Measurements from ENCODE around the gene SCIN. TPM values are rescaled to one million over a fixed set of nuclear protein-coding genes. Genes with fewer than 3 reads are reported as not detected.

Gene SCIN
- total and polyA plus RNA-seq, 2 of the 8 experiments (the other 6 are each of a cell fraction or from before 2014, with no cell fraction given), result 0.47 to 1.9 TPM

DNA sequence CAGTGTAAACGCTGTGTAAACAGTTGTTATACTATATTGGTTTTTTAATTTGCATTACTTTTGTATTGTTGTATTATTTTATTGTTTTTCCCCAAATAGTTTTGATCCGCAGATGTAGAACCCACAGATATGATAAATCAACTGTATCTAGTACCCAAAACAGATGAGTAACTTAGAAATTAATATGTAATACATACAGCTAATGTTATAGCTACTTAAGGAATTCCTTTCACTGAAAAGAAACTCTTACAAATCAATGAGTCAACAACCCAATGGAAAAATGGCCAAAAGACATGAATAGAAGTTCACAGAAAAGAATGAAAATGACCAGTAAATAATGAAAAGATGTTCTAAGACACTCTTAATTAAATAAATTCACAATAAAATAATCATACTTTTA, 84.6 kb downstream of the SCIN start:
- H2AK5ac ChIP-seq (ENCODE audit: low read depth, low read length), result no peak overlapping the region
- no peaks in the 10 kb centered on the region for H4K20me1 ChIP-seq (replicated peaks in 1 of 2; ENCODE audit: control insufficient read depth in 1 of 2, insufficient read depth in 2 of 2, low read length in 2 of 2)
- H2AFZ ChIP-seq (ENCODE audit: low read length), result no peak overlapping the region
- no peak overlapping the region for H4K91ac ChIP-seq (replicated peaks; ENCODE audit: insufficient read length, low read length)
- no peak overlapping the region for H2BK5ac ChIP-seq (ENCODE audit: low read depth, low read length)
- no peak overlapping the region for H2BK15ac ChIP-seq (ENCODE audit: low read length)
- no peak for FAIRE-seq
- H3K79me2 ChIP-seq (ENCODE audit: control insufficient read depth in 1 of 2, insufficient read depth in 2 of 2, low read length in 2 of 2), result no peaks in the 10 kb centered on the region
- ChIA-PET CTCF (ENCODE audit: partially characterized antibody) (no interaction called here), POLR2A (ENCODE audit: partially characterized antibody) (no interaction called here)
- H3K27ac ChIP-seq (ENCODE audit: low read depth, low read length), result no peak overlapping the region
- H3K56ac ChIP-seq (replicated peaks; ENCODE audit: insufficient read length, low read depth, low read length), result no peak overlapping the region
- no peak overlapping the region for H4K5ac ChIP-seq (ENCODE audit: insufficient read length, low read depth, low read length)
- H2BK20ac ChIP-seq (ENCODE audit: low read length), result no peak overlapping the region
- H3K9ac ChIP-seq (replicated peaks in 1 of 4; ENCODE audit: extremely low read depth in 1 of 4, low read depth in 3 of 4, low read length in 3 of 4), result no peak overlapping the region
- H2BK12ac ChIP-seq (ENCODE audit: low read depth, low read length), result no peak overlapping the region
- no peaks in the 10 kb centered on the region for H3K79me1 ChIP-seq (ENCODE audit: low read depth, low read length)
- H3K18ac ChIP-seq (ENCODE audit: extremely low read depth, low read length), result no peak overlapping the region
- H3K36me3 ChIP-seq (ENCODE audit: control insufficient read depth in 2 of 4, insufficient read depth in 4 of 4, low read length in 3 of 4), result no peaks in the 10 kb centered on the region
- no peaks in the 10 kb centered on the region; a peak in 2 of 7 replicates for H3K4me1 ChIP-seq (replicated peaks in 1 of 4; ENCODE audit: control insufficient read depth in 3 of 4, insufficient read depth in 4 of 4, low read length in 3 of 4)
- H3K4me3 ChIP-seq (ENCODE audit: extremely low read depth in 1 of 4, insufficient read depth in 2 of 4, low read depth in 3 of 4, low read length in 4 of 4), result no peak overlapping the region
- WGBS, 2 experiments (ENCODE audit: extremely low coverage in 1 of 2, insufficient coverage in 1 of 2, insufficient read length in 1 of 2, insufficient replicate concordance in 2 of 2, low coverage in 1 of 2, low lambda C conversion rate in 2 of 2, missing lambda C conversion rate in 1 of 2), result 93% methylated on average over 2 of the region's 2 CpGs; no CpG with 5 or more reads in 1 of the 2 experiments
- no peak overlapping the region for H4K8ac ChIP-seq (ENCODE audit: extremely low read depth, insufficient read depth, low read length)
- no peak overlapping the region for H3K4ac ChIP-seq (replicated peaks; ENCODE audit: insufficient read length, low read depth, low read length)
- H3K23ac ChIP-seq (ENCODE audit: insufficient read length), result no peak overlapping the region
- no peaks in the 10 kb centered on the region for H3K27me3 ChIP-seq (replicated peaks in 1 of 4; ENCODE audit: control insufficient read depth in 3 of 4, extremely low read depth in 1 of 4, insufficient read depth in 3 of 4, low read length in 3 of 4)
- no peak overlapping the region for H3K4me2 ChIP-seq (ENCODE audit: insufficient read depth in 1 of 2, low read depth in 2 of 2, low read length in 2 of 2)
- H3K23me2 ChIP-seq (ENCODE audit: low read depth, low read length), result no peaks in the 10 kb centered on the region
- no peaks in the 10 kb centered on the region for H3K9me3 ChIP-seq (ENCODE audit: insufficient read depth in 2 of 2, low read depth in 1 of 2, low read length in 1 of 2)
- H3K14ac ChIP-seq (ENCODE audit: insufficient read length), result no peak overlapping the region
- DNase-seq (ENCODE audit: low read depth in 1 of 2, low spot score in 2 of 2), result no peak
- no peak overlapping the region for H2BK120ac ChIP-seq (replicated peaks; ENCODE audit: low read depth, low read length)
- TF ChIP-seq RBBP5 (IDR thresholded peaks at IDR 0.05; ENCODE audit: borderline replicate concordance, low read depth, low read length) (no peak), CEBPB (IDR thresholded peaks at IDR 0.05; ENCODE audit: low read depth, low read length) (no peak), CBX5 (IDR thresholded peaks at IDR 0.05; ENCODE audit: low read depth, low read length) (no peak), FOSL1 (IDR thresholded peaks at IDR 0.05; ENCODE audit: insufficient read depth, low read depth, low read length) (no peak), SIRT6 (IDR thresholded peaks at IDR 0.05; ENCODE audit: low read length) (no peak), YY1 (IDR thresholded peaks at IDR 0.05; ENCODE audit: low read depth, low read length) (no peak), HDAC2 (IDR thresholded peaks at IDR 0.05; ENCODE audit: borderline replicate concordance in 1 of 2, low read depth in 2 of 2, low read length in 2 of 2) (no peak), BCL11A (IDR thresholded peaks at IDR 0.05; ENCODE audit: low read depth in 2 of 2, low read length in 2 of 2) (no peak), GTF2F1 (IDR thresholded peaks at IDR 0.05; ENCODE audit: borderline replicate concordance, low read depth, low read length) (no peak), RXRA (IDR thresholded peaks at IDR 0.05; ENCODE audit: insufficient read depth, low read depth, low read length) (no peak), KDM5A (IDR thresholded peaks at IDR 0.05; ENCODE audit: low read length) (no peak), ZNF274 (IDR thresholded peaks at IDR 0.05; ENCODE audit: borderline replicate concordance, extremely low read depth, low read length) (no peak), TAF1 (IDR thresholded peaks at IDR 0.05; ENCODE audit: low read depth, low read length) (no peak), SUZ12 (IDR thresholded peaks at IDR 0.05; ENCODE audit: low read length) (no peak), POLR2A (IDR thresholded peaks at IDR 0.05; ENCODE audit: control extremely low read depth in 1 of 2, low read depth in 2 of 2, low read length in 2 of 2) (no peak), PHF8 (conservative IDR thresholded peaks at IDR 0.05; ENCODE audit: low read depth, low read length) (no peak)
